Measurements from ENCODE around the gene ITGBL1. TPM values are rescaled to one million over a fixed set of nuclear protein-coding genes. Genes with fewer than 3 reads are reported as not detected.
"Not testable (repeated sequence)": the region's sequence is repeated elsewhere in the genome, so short reads cannot be mapped to it uniquely, and the experiment has no call there.

Gene ITGBL1
- polyA plus RNA-seq, 1 donor: 0.36 TPM

DNA sequence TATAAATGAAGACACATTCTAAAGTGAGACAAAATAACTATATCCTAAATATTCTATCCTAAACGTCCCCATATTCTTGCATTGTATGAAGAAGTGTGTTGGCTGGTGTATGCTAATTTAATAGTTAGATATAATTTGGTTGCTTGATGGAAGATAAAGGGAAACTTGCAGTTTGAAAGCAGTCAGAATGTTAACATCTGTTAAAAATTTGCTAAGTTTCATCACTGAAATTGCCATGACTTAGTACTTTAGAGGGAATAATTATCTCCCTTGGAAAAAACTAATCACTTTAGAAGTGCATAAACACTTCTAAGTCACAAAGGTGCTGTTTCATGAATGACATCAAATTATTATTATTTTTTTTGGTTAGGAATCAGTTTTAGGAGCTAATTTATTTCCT lies 61.6 kb downstream of the ITGBL1 start:
- no peak for DNase-seq

GRCh38 chr13:101514695-101515275 lies 62.3 kb downstream of the ITGBL1 start:
- DNase-seq: no peak

DNA sequence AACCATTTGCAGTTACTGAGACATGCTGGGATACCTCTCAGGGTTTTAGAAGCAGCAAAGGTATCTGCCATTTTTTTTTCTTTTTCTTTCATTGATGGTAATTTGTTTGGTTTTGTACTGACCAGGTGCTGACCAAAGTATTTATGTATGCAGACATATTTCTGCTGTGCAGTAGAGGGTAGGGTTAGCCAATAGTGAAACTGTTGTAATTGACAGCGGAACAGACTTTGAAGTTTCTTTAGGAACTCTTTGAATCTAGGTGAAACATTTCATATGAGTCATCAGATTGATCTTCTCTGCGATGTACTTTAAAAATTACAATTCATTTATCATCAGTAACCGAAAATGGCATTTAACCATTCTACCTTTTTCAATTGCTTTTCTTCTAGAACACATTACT lies 63.0 kb downstream of the ITGBL1 start:
- DNase-seq: no peak

GRCh38 chr13:101516262-101516661 lies 63.8 kb downstream of the ITGBL1 start:
- no peak for DNase-seq

DNA sequence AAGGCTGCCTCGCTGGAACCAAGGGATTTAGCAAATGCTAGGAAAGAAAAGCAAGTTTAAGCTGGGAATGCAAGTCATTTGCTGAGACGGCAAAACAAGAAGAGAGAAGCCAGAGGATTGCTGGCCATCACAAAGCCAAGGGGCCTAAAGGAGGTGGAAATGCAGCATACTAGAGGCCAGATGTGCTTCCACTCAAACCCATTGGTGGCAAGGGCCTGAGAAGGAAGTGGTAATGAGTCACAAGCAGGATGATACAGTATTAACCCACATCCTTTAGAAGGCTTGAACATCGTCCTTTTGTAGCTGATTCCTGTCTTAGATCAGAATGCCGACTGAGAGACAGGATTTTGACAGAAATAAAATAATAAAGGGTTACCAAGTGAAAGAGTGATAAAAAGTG lies 68.2 kb downstream of the ITGBL1 start:
- no peak for DNase-seq

DNA sequence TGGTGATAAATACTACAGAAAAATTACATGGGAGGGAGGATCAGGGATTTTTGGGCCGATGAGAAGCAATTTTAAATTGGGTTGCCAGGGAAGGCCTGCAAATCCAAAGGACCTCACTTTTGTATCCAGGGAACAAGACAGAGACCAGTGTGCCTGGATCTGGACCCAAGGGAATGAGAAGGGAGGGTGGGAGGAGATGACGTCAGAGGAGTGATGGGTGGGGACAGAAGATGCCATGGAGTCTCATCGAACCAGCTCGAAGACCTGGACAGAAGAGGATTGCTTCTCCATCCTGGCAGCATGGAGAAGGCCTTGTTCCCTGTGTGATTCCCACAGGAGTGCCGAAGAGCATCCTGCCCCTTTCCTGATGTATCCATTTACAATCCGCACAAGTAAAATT lies 68.9 kb downstream of the ITGBL1 start:
- no peak for DNase-seq

- DNase-seq: no peak
Observed at GRCh38 chr13:101522607-101523006, 70.1 kb downstream of the ITGBL1 start.

- DNase-seq: peak; percentile 35
Observed at GRCh38 chr13:101523154-101524131, 71.0 kb downstream of the ITGBL1 start.

DNA sequence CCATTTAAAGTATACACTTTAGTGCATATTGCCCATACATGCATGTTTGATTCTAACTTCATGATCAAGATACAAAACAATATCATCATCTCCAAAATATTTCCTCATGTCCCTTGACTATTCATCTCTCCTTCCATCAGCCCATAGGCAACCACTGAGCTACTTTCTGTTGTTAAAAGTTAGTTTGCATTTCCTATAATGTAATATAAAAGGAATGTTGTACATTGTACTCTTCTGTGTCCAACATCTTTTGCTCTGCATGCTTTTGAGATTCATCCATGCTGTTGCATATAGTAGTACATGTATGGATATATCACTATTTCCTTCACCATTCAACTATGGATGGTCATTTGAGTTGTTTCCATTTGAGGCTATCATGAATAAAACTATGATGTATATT lies 74.7 kb downstream of the ITGBL1 start:
- no peak for DNase-seq

- no peak for DNase-seq
Observed at GRCh38 chr13:101529422-101529821, 76.9 kb downstream of the ITGBL1 start.

DNA sequence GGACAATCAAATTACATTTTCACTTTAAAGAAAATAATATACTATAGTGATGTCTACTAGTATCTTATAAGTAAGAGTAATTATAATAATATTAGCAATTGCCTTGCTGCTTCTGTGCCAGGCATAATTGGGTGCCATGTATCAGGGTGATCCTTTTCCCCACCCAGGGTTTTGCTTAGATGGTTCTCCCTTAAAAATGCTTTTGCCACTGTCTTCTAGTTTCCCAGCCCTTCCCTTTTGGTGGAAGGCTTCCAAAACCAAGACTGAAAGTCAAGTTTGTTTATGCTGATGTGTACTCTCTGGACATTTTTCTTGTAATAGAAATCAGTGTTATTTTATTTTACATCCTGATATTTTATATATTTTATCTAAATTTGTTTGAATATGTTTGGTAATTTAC lies 77.8 kb downstream of the ITGBL1 start:
- no peak for DNase-seq

DNA sequence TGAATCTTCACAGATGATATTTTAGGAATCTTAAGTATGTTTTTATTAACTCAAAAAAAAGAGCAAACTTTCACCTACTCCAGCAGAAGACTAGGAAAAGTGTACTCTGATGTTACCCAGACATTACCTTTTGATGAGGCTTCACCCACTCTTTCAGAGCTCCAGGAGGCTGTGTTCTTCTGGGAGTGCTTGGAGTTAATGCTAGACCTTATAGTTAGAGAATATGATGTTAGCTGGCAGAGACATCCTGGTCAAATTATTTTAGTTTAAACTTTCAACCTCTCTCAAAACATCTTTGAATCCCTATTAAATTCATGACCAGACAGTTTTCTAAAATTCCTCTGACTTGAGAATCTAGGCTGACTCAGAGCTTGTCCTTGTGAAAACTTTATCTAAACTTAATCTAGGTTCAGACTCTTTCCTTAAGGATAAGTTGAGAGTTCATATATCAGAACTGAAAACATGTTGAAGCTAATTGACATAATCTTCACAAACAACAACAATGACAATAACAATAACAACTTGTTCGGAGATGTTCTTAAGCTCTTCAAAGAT lies 82.8 kb downstream of the ITGBL1 start:
- no peak for DNase-seq

DNA sequence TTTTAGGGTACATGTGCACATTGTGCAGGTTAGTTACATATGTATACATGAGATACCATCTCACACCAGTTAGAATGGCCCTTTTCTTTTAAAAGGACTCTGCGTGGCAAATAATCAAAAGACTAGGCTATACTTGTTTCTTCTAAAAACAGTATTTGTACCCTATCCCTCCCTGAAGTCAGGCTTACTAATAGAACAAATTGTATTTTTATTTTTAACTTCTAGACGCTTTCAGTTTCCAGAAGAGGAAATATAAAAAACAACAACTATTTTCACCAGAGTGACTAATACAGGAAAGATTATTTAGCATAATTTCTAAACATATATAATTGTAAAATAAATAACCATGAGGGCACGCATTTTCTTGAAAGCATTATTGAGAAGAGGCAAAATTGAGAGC lies 83.6 kb downstream of the ITGBL1 start:
- DNase-seq: no peak

DNA sequence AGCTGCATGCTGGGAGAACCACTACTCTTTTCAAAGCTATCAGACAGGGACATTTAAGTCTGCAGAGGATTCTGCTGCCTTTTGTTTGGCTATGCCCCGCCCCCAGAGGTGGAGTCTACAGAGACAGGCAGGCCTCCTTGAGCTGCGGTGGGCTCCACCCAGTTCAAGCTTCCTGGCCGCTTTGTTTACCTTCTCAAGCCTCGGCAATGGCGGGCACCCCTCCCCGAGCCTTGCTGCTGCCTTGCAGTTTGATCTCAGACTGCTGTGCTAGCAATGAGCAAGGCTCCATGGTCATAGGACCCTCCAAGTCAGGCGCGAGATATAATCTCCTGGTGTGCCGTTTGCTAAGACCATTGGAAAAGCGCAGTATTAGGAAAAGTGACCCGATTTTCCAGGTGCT lies 92.1 kb downstream of the ITGBL1 start:
- DNase-seq: not testable (repeated sequence)

- no peak for DNase-seq
Observed at GRCh38 chr13:101544979-101545378, 92.5 kb downstream of the ITGBL1 start.

DNA sequence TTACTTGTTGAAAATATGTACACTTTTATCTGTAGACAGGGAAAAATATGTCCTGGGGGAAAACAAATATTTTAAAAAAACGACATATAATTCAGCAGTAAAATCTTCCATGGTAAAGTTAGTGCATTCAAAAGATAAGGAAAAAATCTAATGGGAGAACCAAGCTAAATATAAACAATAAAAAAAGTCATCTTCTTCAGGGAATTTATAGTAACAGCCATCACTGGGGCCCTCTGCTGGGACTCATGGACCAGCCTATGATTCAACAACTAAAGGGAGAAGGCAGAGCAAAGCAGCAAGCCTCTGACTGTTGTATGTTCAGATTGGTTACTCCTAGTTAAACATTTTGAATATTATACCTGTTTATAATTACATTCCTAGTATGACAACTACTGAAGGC lies 93.0 kb downstream of the ITGBL1 start:
- DNase-seq: no peak

DNA sequence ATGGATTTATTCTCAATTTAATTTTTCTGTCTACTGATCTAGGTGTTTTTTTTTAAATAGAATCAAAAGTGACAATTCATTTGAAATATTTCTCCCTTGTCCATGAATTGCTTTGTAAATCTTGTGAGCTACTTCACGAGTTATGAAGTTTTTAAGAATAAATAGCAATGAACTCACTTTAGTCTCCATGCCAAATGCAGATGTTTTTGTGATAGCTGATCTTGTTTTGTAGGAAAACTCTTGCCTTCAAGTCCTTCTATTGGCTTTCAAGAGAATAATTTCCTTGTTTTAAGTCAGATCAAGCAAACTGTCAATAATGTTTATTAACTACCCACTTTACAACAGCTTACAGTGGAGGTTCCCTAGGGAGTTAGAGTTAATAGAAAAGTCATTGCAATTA lies 99.8 kb downstream of the ITGBL1 start:
- no peak for DNase-seq

DNA sequence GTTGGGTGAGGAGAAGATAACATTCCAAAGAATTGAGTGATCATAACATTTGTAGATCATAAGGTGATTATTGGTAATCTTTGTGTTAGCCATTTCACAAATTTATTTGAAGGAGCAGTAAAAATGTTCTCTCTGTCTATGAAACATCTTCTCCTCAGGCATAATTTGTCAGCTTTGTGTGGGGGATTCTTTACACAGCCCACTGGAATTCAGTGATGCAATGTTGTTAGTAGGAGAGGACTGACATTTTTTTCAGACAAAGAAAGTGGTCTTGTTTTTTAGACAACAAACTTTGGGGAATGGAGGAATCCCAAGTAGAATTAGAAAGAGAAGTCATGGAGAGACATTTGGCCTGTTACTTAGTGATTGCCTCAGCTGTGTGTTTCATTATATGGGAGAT lies 100.3 kb downstream of the ITGBL1 start:
- DNase-seq: no peak

- DNase-seq: no peak
Observed at GRCh38 chr13:101554420-101555125, 102.1 kb downstream of the ITGBL1 start.

- DNase-seq: no peak
Observed at GRCh38 chr13:101555610-101556009, 103.1 kb downstream of the ITGBL1 start.

- no peak for DNase-seq
Observed at GRCh38 chr13:101556676-101557123, 104.2 kb downstream of the ITGBL1 start.

DNA sequence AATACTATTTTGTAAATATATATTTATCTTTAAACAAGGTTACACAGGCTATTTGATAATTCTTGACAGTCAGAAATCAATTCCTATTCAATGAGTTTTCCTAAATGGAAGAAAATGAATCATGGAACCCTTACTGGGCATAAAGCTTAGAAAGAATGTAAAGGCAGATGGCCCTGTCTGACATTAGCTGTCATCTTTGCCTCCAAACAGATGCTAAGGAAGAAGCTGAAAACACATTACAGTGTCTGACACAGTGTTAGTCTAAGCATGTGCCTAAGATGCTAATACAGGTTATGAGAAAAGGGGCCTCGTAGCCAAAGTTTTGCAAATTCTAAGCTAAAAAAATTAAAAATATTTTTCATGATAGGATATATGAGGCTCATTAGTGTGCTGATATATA lies 112.8 kb downstream of the ITGBL1 start:
- no peak for DNase-seq

DNA sequence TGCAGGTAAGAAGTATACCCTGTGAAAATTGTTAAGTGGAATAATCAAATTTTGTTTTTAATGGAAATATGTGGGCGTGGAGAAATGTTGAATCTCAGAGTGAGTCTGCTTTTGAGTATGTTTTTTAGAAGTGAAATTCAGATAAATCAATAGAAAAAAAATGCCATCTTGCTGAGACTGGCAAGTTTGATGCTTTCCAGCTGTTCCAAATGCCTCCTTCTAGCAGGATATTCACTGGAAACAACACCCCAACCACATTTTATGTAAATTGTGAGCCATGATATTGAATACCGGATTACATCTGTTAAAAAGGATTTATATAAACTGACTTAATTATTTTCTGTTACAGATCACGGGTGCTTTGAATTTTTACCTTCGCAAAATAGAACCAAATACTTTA lies 115.4 kb downstream of the ITGBL1 start:
- no peak for DNase-seq
